Measurements from ENCODE around the gene PDIA2.

The PDIA2 gene

GRCh38 chr16:286491-287297, 3.7 kb downstream of the PDIA2 start:
- H3K9me3 ChIP-seq (ENCODE audit: control insufficient read depth in 5 of 5, low read length in 5 of 5): no peaks in the 10 kb centered on the region
- H3K4me1 ChIP-seq (ENCODE audit: control insufficient read depth in 5 of 5, insufficient read depth in 5 of 5, low read length in 5 of 5): peaks cover 0 to under 1% (median 0%) of the 10 kb centered on the region in 5 donors
- peaks cover 0 to 61% (median 45%) of the 10 kb centered on the region in 5 donors for H3K36me3 ChIP-seq (ENCODE audit: control insufficient read depth in 5 of 5, insufficient read depth in 5 of 5, low read length in 5 of 5)
- no peak overlapping the region for H3K27ac ChIP-seq (ENCODE audit: low read depth, low read length)
- H3K27me3 ChIP-seq (ENCODE audit: control insufficient read depth in 5 of 5, insufficient read depth in 4 of 5, low read length in 5 of 5): peaks cover 0 to under 1% (median 0%) of the 10 kb centered on the region in 5 donors
- no peak overlapping the region for H3K9ac ChIP-seq (ENCODE audit: low read length in 5 of 5)
- no peak overlapping the region for H3K4me3 ChIP-seq (ENCODE audit: low read depth in 1 of 5, low read length in 5 of 5)

- H3K27me3 ChIP-seq (ENCODE audit: control insufficient read depth in 5 of 5, insufficient read depth in 4 of 5, low read length in 5 of 5): no peaks in the 10 kb centered on the region
- no peak overlapping the region for H3K4me3 ChIP-seq (ENCODE audit: low read depth in 1 of 5, low read length in 5 of 5)
- H3K9ac ChIP-seq (ENCODE audit: low read length in 5 of 5): no peak overlapping the region
- H3K4me1 ChIP-seq (ENCODE audit: control insufficient read depth in 5 of 5, insufficient read depth in 5 of 5, low read length in 5 of 5): no peaks in the 10 kb centered on the region
- H3K27ac ChIP-seq (ENCODE audit: low read depth, low read length): no peak overlapping the region
- no peaks in the 10 kb centered on the region for H3K9me3 ChIP-seq (ENCODE audit: control insufficient read depth in 5 of 5, low read length in 5 of 5)
- H3K36me3 ChIP-seq (ENCODE audit: control insufficient read depth in 5 of 5, insufficient read depth in 5 of 5, low read length in 5 of 5): peaks cover 0 to 68% (median 51%) of the 10 kb centered on the region in 5 donors
Measured at GRCh38 chr16:287298-287811, 4.4 kb downstream of the PDIA2 start.

DNA sequence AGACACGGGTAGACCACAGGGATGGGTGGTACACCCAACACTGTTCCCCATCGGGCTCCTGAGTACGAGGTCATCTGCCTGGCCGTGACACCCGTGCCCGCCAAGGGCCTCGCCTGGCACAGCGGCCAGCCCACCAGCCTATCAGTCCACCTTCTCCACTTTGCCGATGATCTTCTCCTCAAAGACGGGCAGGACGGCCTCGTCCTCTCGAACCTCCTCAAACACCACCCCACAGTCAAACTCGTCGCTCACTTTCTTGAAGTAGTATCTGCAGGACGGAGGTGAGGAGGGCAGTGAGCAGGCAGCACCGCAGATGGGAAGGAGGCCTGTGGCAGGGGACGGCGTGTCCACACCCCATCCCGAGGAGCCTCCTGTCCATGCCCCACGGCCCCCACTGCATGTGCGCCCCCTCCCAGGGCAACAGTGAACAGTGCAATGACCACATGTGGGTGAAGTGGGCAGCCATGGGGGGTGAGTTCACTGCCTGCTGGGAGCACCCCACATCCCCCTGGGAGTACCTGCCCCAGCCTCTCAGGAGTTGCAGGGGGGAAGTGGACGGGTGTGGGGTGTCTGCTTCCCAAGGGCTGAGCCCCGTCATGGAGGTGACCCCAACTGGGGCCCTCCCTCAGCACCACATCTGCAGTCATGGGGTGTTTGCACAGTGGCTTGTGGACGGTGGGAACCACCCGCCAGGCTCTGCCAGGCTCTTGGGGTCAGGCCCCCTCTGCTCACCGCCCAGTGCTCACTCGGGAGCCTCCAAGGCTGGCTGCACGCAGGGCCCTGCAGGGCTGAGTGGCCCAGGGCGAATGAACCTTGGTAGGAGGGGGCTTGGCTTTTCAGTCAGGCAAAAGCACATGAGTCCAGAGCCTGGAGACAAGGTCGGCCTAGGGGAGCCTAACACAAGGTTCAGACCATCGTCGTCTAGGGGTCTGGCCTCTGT, 5.3 kb downstream of the PDIA2 start:
- Histone ChIP-seq H3K9me3 (ENCODE audit: control insufficient read depth in 5 of 5, low read length in 5 of 5) (no peaks in the 10 kb centered on the region), H3K4me1 (ENCODE audit: control insufficient read depth in 5 of 5, insufficient read depth in 5 of 5, low read length in 5 of 5) (no peaks in the 10 kb centered on the region), H3K36me3 (ENCODE audit: control insufficient read depth in 5 of 5, insufficient read depth in 5 of 5, low read length in 5 of 5) (peaks cover 0 to 77% (median 60%) of the 10 kb centered on the region in 5 donors), H3K4me3 (ENCODE audit: low read depth in 1 of 5, low read length in 5 of 5) (no peak overlapping the region), H3K27ac (ENCODE audit: low read depth, low read length) (no peak overlapping the region), H3K27me3 (ENCODE audit: control insufficient read depth in 5 of 5, insufficient read depth in 4 of 5, low read length in 5 of 5) (no peaks in the 10 kb centered on the region), H3K9ac (ENCODE audit: low read length in 5 of 5) (no peak overlapping the region)

GRCh38 chr16:289395-289997, 6.5 kb downstream of the PDIA2 start:
- Histone ChIP-seq H3K4me1 (ENCODE audit: control insufficient read depth in 5 of 5, insufficient read depth in 5 of 5, low read length in 5 of 5) (no peaks in the 10 kb centered on the region), H3K9ac (ENCODE audit: low read length in 5 of 5) (no peak overlapping the region), H3K9me3 (ENCODE audit: control insufficient read depth in 5 of 5, low read length in 5 of 5) (no peaks in the 10 kb centered on the region), H3K27me3 (ENCODE audit: control insufficient read depth in 5 of 5, insufficient read depth in 4 of 5, low read length in 5 of 5) (no peaks in the 10 kb centered on the region), H3K4me3 (ENCODE audit: low read depth in 1 of 5, low read length in 5 of 5) (no peak overlapping the region), H3K36me3 (ENCODE audit: control insufficient read depth in 5 of 5, insufficient read depth in 5 of 5, low read length in 5 of 5) (peaks cover 0 to 84% (median 63%) of the 10 kb centered on the region in 5 donors), H3K27ac (ENCODE audit: low read depth, low read length) (no peak overlapping the region)

- Histone ChIP-seq H3K27ac (ENCODE audit: low read depth, low read length) (no peak overlapping the region), H3K9me3 (ENCODE audit: control insufficient read depth in 5 of 5, low read length in 5 of 5) (no peaks in the 10 kb centered on the region), H3K9ac (ENCODE audit: low read length in 5 of 5) (no peak overlapping the region), H3K36me3 (ENCODE audit: control insufficient read depth in 5 of 5, insufficient read depth in 5 of 5, low read length in 5 of 5) (peaks cover 0 to 81% (median 63%) of the 10 kb centered on the region in 5 donors), H3K4me3 (ENCODE audit: low read depth in 1 of 5, low read length in 5 of 5) (no peak overlapping the region), H3K4me1 (ENCODE audit: control insufficient read depth in 5 of 5, insufficient read depth in 5 of 5, low read length in 5 of 5) (no peaks in the 10 kb centered on the region), H3K27me3 (ENCODE audit: control insufficient read depth in 5 of 5, insufficient read depth in 4 of 5, low read length in 5 of 5) (no peaks in the 10 kb centered on the region)
Measured at GRCh38 chr16:290015-290680, 7.2 kb downstream of the PDIA2 start.

GRCh38 chr16:290681-291405, 7.9 kb downstream of the PDIA2 start:
- no peaks in the 10 kb centered on the region for H3K4me1 ChIP-seq (ENCODE audit: control insufficient read depth in 5 of 5, insufficient read depth in 5 of 5, low read length in 5 of 5)
- H3K27ac ChIP-seq (ENCODE audit: low read depth, low read length): no peak overlapping the region
- H3K36me3 ChIP-seq (ENCODE audit: control insufficient read depth in 5 of 5, insufficient read depth in 5 of 5, low read length in 5 of 5): peaks cover 0 to 78% (median 63%) of the 10 kb centered on the region in 5 donors
- no peak overlapping the region for H3K9ac ChIP-seq (ENCODE audit: low read length in 5 of 5)
- H3K9me3 ChIP-seq (ENCODE audit: control insufficient read depth in 5 of 5, low read length in 5 of 5): no peaks in the 10 kb centered on the region
- H3K4me3 ChIP-seq (ENCODE audit: low read depth in 1 of 5, low read length in 5 of 5): no peak overlapping the region
- H3K27me3 ChIP-seq (ENCODE audit: control insufficient read depth in 5 of 5, insufficient read depth in 4 of 5, low read length in 5 of 5): no peaks in the 10 kb centered on the region

GRCh38 chr16:291539-291938, 8.6 kb downstream of the PDIA2 start:
- Histone ChIP-seq H3K27ac (ENCODE audit: low read depth, low read length) (no peak overlapping the region), H3K9ac (ENCODE audit: low read length in 5 of 5) (no peak overlapping the region), H3K9me3 (ENCODE audit: control insufficient read depth in 5 of 5, low read length in 5 of 5) (no peaks in the 10 kb centered on the region), H3K4me3 (ENCODE audit: low read depth in 1 of 5, low read length in 5 of 5) (no peak overlapping the region), H3K27me3 (ENCODE audit: control insufficient read depth in 5 of 5, insufficient read depth in 4 of 5, low read length in 5 of 5) (no peaks in the 10 kb centered on the region), H3K4me1 (ENCODE audit: control insufficient read depth in 5 of 5, insufficient read depth in 5 of 5, low read length in 5 of 5) (no peaks in the 10 kb centered on the region), H3K36me3 (ENCODE audit: control insufficient read depth in 5 of 5, insufficient read depth in 5 of 5, low read length in 5 of 5) (peaks cover 0 to 82% (median 67%) of the 10 kb centered on the region in 5 donors)

- Histone ChIP-seq H3K9ac (ENCODE audit: low read length in 5 of 5) (no peak overlapping the region), H3K27ac (ENCODE audit: low read depth, low read length) (no peak overlapping the region), H3K4me1 (ENCODE audit: control insufficient read depth in 5 of 5, insufficient read depth in 5 of 5, low read length in 5 of 5) (no peaks in the 10 kb centered on the region), H3K36me3 (ENCODE audit: control insufficient read depth in 5 of 5, insufficient read depth in 5 of 5, low read length in 5 of 5) (peaks cover 0 to 81% (median 69%) of the 10 kb centered on the region in 5 donors), H3K27me3 (ENCODE audit: control insufficient read depth in 5 of 5, insufficient read depth in 4 of 5, low read length in 5 of 5) (no peaks in the 10 kb centered on the region), H3K9me3 (ENCODE audit: control insufficient read depth in 5 of 5, low read length in 5 of 5) (no peaks in the 10 kb centered on the region), H3K4me3 (ENCODE audit: low read depth in 1 of 5, low read length in 5 of 5) (no peak overlapping the region)
Measured at GRCh38 chr16:293043-293775, 10.2 kb downstream of the PDIA2 start.

Data from subcutaneous abdominal adipose tissue (tissue), 5 donors.